Muscle layer of colon (tissue), 2 donors: Measurements from ENCODE around the gene OGFR.

Experiments used
- H3K27ac ChIP-seq: one replicate; pipeline ENCODE4 v1.7.0; 2013; ENCODE audit warnings: low read depth, mild to moderate bottlenecking, low read length, moderate library complexity
- H3K27me3 ChIP-seq, 2 donors: one replicate each; pipeline ENCODE4 v1.7.0; 2013; ENCODE audit warnings: low read length in 2 of 2, mild to moderate bottlenecking in 2 of 2; ENCODE audit not compliant: insufficient read depth in 2 of 2, control insufficient read depth in 1 of 2
- H3K36me3 ChIP-seq: one replicate; pipeline ENCODE4 v1.7.0; 2013; ENCODE audit warnings: mild to moderate bottlenecking, low read length; ENCODE audit not compliant: insufficient read depth
- H3K4me1 ChIP-seq: one replicate; pipeline ENCODE4 v1.7.0; 2013; ENCODE audit warnings: mild to moderate bottlenecking, low read length; ENCODE audit not compliant: insufficient read depth
- H3K4me3 ChIP-seq, 2 donors: one replicate each; pipeline ENCODE4 v1.7.0; 2013; ENCODE audit warnings: low read length in 2 of 2, low read depth in 1 of 2, mild to moderate bottlenecking in 1 of 2, moderate library complexity in 1 of 2
- H3K9ac ChIP-seq: one replicate; pipeline ENCODE4 v1.7.0; 2013; ENCODE audit warnings: low read length
- H3K9me3 ChIP-seq: one replicate; pipeline ENCODE4 v1.7.0; 2013; ENCODE audit warnings: mild to moderate bottlenecking, low read length
- donor health status: abdominal sarcoma.
- donor health status: Adenocarcinoma of cecum.

OGFR gene

GRCh38 chr20:62814709-62815065 is 10.1 kb downstream of the OGFR start:
- Histone ChIP-seq H3K9ac (no peak overlapping the region), H3K36me3 (peaks cover 19% of the 10 kb centered on the region), H3K4me3 (no peak overlapping the region), H3K4me1 (peaks cover 12% of the 10 kb centered on the region), H3K27me3 (peaks cover 19 to 53% of the 10 kb centered on the region in 2 donors), H3K9me3 (no peaks in the 10 kb centered on the region), H3K27ac (no peak overlapping the region)

GRCh38 chr20:62815066-62815991 is 10.7 kb downstream of the OGFR start:
- no peak overlapping the region for H3K9ac ChIP-seq
- no peak overlapping the region for H3K4me3 ChIP-seq
- no peak overlapping the region for H3K27ac ChIP-seq
- no peaks in the 10 kb centered on the region for H3K9me3 ChIP-seq
- H3K27me3 ChIP-seq = peaks cover 19 to 60% of the 10 kb centered on the region in 2 donors
- peaks cover 12% of the 10 kb centered on the region for H3K4me1 ChIP-seq
- peaks cover 12% of the 10 kb centered on the region for H3K36me3 ChIP-seq

GRCh38 chr20:62816031-62816883 is 11.6 kb downstream of the OGFR start:
- H3K4me1 ChIP-seq = peaks cover 12% of the 10 kb centered on the region

GRCh38 chr20:62816884-62817873 is 12.5 kb downstream of the OGFR start, which contains the start of gene COL9A3:
TSS of gene COL9A3 (plus strand) at chr20:62817050. CDS start at chr20:62817065, 15 bp downstream.
- H3K36me3 ChIP-seq = no peaks in the 10 kb centered on the region
- H3K9me3 ChIP-seq = no peaks in the 10 kb centered on the region
- H3K4me3 ChIP-seq = no peak within 1 kb of the TSS
- H3K9ac ChIP-seq = no peak within 1 kb of the TSS
- peaks cover 19 to 65% of the 10 kb centered on the region in 2 donors for H3K27me3 ChIP-seq
- H3K4me1 ChIP-seq = peaks cover 12% of the 10 kb centered on the region
- H3K27ac ChIP-seq = peak within 1 kb of the TSS; percentile 23

More at GRCh38 chr20:62816031-62816883, 11.6 kb downstream of the OGFR start:
- Histone ChIP-seq H3K9me3 (no peaks in the 10 kb centered on the region), H3K9ac (no peak overlapping the region), H3K36me3 (peaks cover 6% of the 10 kb centered on the region), H3K27ac (no peak overlapping the region), H3K4me3 (no peak overlapping the region), H3K27me3 (peaks cover 19 to 65% of the 10 kb centered on the region in 2 donors)

GRCh38 chr20:62817975-62818591 is 13.4 kb downstream of the OGFR start:
- peaks cover 19 to 65% of the 10 kb centered on the region in 2 donors for H3K27me3 ChIP-seq

GRCh38 chr20:62818592-62819493 is 14.2 kb downstream of the OGFR start:
- H3K9ac ChIP-seq = no peak overlapping the region
- no peaks in the 10 kb centered on the region for H3K36me3 ChIP-seq
- peaks cover 12% of the 10 kb centered on the region for H3K4me1 ChIP-seq
- H3K4me3 ChIP-seq = peak overlapping the region in 1 of 2 donors; percentile 7
- H3K27ac ChIP-seq = no peak overlapping the region
- H3K27me3 ChIP-seq = peaks cover 19 to 65% of the 10 kb centered on the region in 2 donors
- no peaks in the 10 kb centered on the region for H3K9me3 ChIP-seq

More at GRCh38 chr20:62817975-62818591, 13.4 kb downstream of the OGFR start:
- H3K4me1 ChIP-seq = peaks cover 12% of the 10 kb centered on the region
- peak overlapping the region; percentile 23 for H3K27ac ChIP-seq
- no peak overlapping the region for H3K4me3 ChIP-seq
- no peak overlapping the region for H3K9ac ChIP-seq
- no peaks in the 10 kb centered on the region for H3K9me3 ChIP-seq
- no peaks in the 10 kb centered on the region for H3K36me3 ChIP-seq

- Histone ChIP-seq H3K36me3 (no peaks in the 10 kb centered on the region), H3K9ac (no peak overlapping the region), H3K4me3 (peak overlapping the region in 1 of 2 donors; percentile 7), H3K9me3 (no peaks in the 10 kb centered on the region), H3K4me1 (peaks cover 15% of the 10 kb centered on the region), H3K27ac (no peak overlapping the region), H3K27me3 (peaks cover 19 to 60% of the 10 kb centered on the region in 2 donors)
These were observed 15.0 kb downstream of the OGFR start for GRCh38 chr20:62819494-62820174.

GRCh38 chr20:62820208-62820961 is 15.8 kb downstream of the OGFR start:
- H3K27ac ChIP-seq = no peak overlapping the region
- peaks cover 13% of the 10 kb centered on the region for H3K4me1 ChIP-seq
- H3K27me3 ChIP-seq = peaks cover 14 to 53% of the 10 kb centered on the region in 2 donors
- H3K9ac ChIP-seq = no peak overlapping the region
- H3K36me3 ChIP-seq = no peaks in the 10 kb centered on the region
- no peak overlapping the region for H3K4me3 ChIP-seq
- H3K9me3 ChIP-seq = no peaks in the 10 kb centered on the region
